AG09319 (cell line): ENCODE results near the gene FAM117A.

Experiments used
- DNase-seq: peaks from one replicate; pipeline ENCODE4 v3.0.0-alpha.2; 2010; ENCODE audit warnings: low read depth; ENCODE audit errors: extremely low read depth
- TF ChIP-seq, protein P1 (sequence below): IDR thresholded peaks from 2 replicates; pipeline ENCODE4 v1.5.1; 2011; ENCODE audit warnings: low read depth, mild to moderate bottlenecking, inconsistent platforms, low read length, moderate library complexity

FAM117A gene

GRCh38 chr17:49667854-49668253 lies 96.1 kb downstream of the FAM117A start:
- TF ChIP-seq, protein P1, sequence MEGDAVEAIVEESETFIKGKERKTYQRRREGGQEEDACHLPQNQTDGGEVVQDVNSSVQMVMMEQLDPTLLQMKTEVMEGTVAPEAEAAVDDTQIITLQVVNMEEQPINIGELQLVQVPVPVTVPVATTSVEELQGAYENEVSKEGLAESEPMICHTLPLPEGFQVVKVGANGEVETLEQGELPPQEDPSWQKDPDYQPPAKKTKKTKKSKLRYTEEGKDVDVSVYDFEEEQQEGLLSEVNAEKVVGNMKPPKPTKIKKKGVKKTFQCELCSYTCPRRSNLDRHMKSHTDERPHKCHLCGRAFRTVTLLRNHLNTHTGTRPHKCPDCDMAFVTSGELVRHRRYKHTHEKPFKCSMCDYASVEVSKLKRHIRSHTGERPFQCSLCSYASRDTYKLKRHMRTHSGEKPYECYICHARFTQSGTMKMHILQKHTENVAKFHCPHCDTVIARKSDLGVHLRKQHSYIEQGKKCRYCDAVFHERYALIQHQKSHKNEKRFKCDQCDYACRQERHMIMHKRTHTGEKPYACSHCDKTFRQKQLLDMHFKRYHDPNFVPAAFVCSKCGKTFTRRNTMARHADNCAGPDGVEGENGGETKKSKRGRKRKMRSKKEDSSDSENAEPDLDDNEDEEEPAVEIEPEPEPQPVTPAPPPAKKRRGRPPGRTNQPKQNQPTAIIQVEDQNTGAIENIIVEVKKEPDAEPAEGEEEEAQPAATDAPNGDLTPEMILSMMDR = no peak
- no peak for DNase-seq

DNA sequence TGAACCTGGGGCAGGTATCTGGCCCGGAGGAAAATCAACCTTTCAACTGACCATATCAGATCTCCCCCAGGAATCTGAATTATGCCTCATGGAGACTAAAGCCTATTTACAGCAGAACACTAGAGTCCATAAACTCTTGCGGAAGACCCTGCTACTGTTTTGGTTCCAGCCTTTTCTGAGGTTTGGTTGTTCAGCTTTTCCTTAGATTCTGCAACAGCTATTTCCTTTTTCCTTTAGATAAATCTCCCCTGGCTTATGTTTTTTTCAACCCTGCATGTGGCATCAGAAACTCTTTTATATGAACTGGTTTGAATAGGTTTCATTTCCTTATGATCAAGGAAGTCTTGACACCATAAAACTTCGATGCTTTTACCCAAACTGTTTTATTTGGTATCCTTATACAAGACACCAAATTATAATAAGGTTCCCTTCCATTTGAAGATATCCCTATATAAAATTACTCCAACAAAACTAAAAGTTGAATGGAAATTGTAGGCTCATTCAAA lies 99.2 kb downstream of the FAM117A start:
- DNase-seq = no peak
- TF ChIP-seq, protein P1 = no peak
